Right lobe of liver (tissue), 6 donors: Measurements from ENCODE around the gene LRG1. TPM values are rescaled to one million over a fixed set of nuclear protein-coding genes. Genes with fewer than 3 reads are reported as not detected.

ENCODE experiments used
- ATAC-seq, 4 donors: fragments of 200-7000 bp; cut with Tn5 transposase; one replicate each; pipeline ENCODE4 v1.9.1; 2020; ENCODE audit warnings: mild to moderate bottlenecking in 4 of 4, moderate library complexity in 4 of 4
- DNase-seq, 3 donors: peaks; one replicate each; pipeline ENCODE4 v3.0.0-alpha.2; 2020
- H3K27ac ChIP-seq, 3 donors: fragments of 200-600 bp; one replicate each; pipeline ENCODE4 v1.8.0; 2022
- H3K27me3 ChIP-seq, 2 donors: fragments of 200-600 bp; one replicate each; pipeline ENCODE4 v1.8.0; 2022
- H3K36me3 ChIP-seq, 4 donors: fragments of 200-600 bp; sonication (generic) in 1 of 4; one replicate each; pipeline versions ENCODE4 v1.5.1 to v1.8.0; 2017 to 2022; ENCODE audit warnings: control low read depth in 1 of 4
- H3K4me1 ChIP-seq, 4 donors: fragments of 200-600 bp; sonication (generic) in 1 of 4; one replicate each; pipeline versions ENCODE4 v1.5.1 to v1.8.0; 2017 to 2022; ENCODE audit warnings: control low read depth in 1 of 4
- H3K4me3 ChIP-seq, 3 donors: fragments of 200-600 bp; one replicate each; pipeline ENCODE4 v1.8.0; 2022
- H3K9me3 ChIP-seq, 4 donors: fragments of 200-600 bp; sonication (generic) in 1 of 4; one replicate each; pipeline versions ENCODE4 v1.5.1 to v1.8.0; 2017 to 2022; ENCODE audit warnings: control low read depth in 1 of 4
- POLR2A ChIP-seq: fragments of 450-650 bp; IDR thresholded peaks from one replicate; pipeline ENCODE4 v1.6.1; 2017; ENCODE audit warnings: antibody characterized with exemption, mild to moderate bottlenecking
- WGBS: methylation state at CpG from one replicate; pipeline ENCODE4 v1.1.6; 2018; ENCODE audit warnings: low coverage, low lambda C conversion rate; ENCODE audit not compliant: insufficient coverage; ENCODE audit errors: missing lambda C conversion rate; 5-methylcytosine and 5-hydroxymethylcytosine counted together
- intact Hi-C, 2 donors: fragments of 100-400 bp; cut with DNase I; formaldehyde crosslinking; loops; one replicate each; pipeline versions ENCODE4 v1.11.2 to v1.14.1; 2022
- total RNA-seq, 6 experiments: library from RNA; depleted of rRNA in 2 of 6; stranded (reverse); fragments of >200 nt in 2 of 6; fragmentation: NEBNext Ultra II Directional in 3 of 6; extraction: Animal tissue kit (Norgen Biotek cat#: 25700) in 3 of 6; gene quantifications; one replicate each; pipeline versions ENCODE4 v1.1.0 to v1.2.4, GENCODE V29; 2016 to 2023
- TF ChIP-seq, protein P1 (sequence below), 4 donors: fragments of 200-600 bp in 3 of 4; fragments of 450-650 bp in 1 of 4; IDR thresholded peaks; one replicate each; pipeline versions ENCODE4 v1.5.1 to v1.8.0; 2016 to 2022; ENCODE audit warnings: antibody characterized with exemption in 4 of 4, mild to moderate bottlenecking in 2 of 4
- donor health status: DM: no; HTN: yes; CAD: no.
- donor health status: DM: no; HTN: no; CAD: no.
- donor health status: DM: no; HTN: no; CAD: no.
- donor health status: DM: no; HTN: yes; CAD: no.
- donor health status: DM: no; HTN: yes; CAD: no.

LRG1 gene
- total RNA-seq, 6 experiments from 2014 or later = 331 to 1,334 (median 524) TPM

GRCh38 chr19:4580021-4580901 lies 40.4 kb upstream of the LRG1 start:
- H3K27ac ChIP-seq = no peak overlapping the region
- no peak for ATAC-seq
- H3K36me3 ChIP-seq = no peaks in the 10 kb centered on the region
- no peaks in the 10 kb centered on the region for H3K9me3 ChIP-seq
- DNase-seq = no peak
- intact Hi-C loops = no loop called here
- H3K4me3 ChIP-seq = no peak overlapping the region
- 4% methylated on average over 7 of the region's 50 CpGs for WGBS
- peaks cover 0 to 8% of the 10 kb centered on the region in 2 donors for H3K27me3 ChIP-seq
- peaks cover 0 to 12% (median 5%) of the 10 kb centered on the region in 4 donors for H3K4me1 ChIP-seq
- TF ChIP-seq POLR2A = no peak
- TF ChIP-seq, protein P1, sequence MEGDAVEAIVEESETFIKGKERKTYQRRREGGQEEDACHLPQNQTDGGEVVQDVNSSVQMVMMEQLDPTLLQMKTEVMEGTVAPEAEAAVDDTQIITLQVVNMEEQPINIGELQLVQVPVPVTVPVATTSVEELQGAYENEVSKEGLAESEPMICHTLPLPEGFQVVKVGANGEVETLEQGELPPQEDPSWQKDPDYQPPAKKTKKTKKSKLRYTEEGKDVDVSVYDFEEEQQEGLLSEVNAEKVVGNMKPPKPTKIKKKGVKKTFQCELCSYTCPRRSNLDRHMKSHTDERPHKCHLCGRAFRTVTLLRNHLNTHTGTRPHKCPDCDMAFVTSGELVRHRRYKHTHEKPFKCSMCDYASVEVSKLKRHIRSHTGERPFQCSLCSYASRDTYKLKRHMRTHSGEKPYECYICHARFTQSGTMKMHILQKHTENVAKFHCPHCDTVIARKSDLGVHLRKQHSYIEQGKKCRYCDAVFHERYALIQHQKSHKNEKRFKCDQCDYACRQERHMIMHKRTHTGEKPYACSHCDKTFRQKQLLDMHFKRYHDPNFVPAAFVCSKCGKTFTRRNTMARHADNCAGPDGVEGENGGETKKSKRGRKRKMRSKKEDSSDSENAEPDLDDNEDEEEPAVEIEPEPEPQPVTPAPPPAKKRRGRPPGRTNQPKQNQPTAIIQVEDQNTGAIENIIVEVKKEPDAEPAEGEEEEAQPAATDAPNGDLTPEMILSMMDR (IDR thresholded peaks at IDR 0.05) = no peak

DNA sequence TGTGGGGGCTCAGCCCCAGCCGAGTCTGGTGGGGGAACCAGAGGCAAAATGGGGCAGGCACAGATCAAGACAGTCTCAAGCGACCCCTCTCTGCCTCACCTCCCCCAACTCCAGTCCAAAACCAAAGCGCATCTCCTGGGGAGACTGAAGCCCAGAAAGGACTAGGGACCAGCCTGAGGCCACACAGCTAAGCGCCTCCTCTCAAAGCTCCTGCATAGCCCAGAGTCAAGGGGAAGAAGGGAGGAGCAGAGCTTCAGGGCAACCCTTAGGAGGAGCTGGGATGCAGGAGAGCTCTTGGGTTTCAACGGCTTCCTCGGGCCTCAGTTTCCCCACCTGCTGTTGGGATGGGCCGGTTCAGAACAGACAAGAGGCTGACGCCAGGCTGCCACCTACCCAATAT lies 39.6 kb upstream of the LRG1 start:
- ATAC-seq (no peak), DNase-seq (no peak)
- peaks cover 0 to 5% (median 3%) of the 10 kb centered on the region in 4 donors for H3K4me1 ChIP-seq
- no peak overlapping the region for H3K4me3 ChIP-seq
- intact Hi-C loops = loop anchor here (5.0 kb wide), 2 partner anchors 53 to 58 kb away; partner anchors contain the start of gene TNFAIP8L1 (in 1 of the 2)
- H3K27ac ChIP-seq = no peak overlapping the region
- H3K27me3 ChIP-seq = peaks cover 0 to 5% of the 10 kb centered on the region in 2 donors
- no peak for TF ChIP-seq POLR2A
- no peaks in the 10 kb centered on the region for H3K36me3 ChIP-seq
- no peaks in the 10 kb centered on the region for H3K9me3 ChIP-seq
- 64% methylated on average over 3 of the region's 8 CpGs for WGBS

DNA sequence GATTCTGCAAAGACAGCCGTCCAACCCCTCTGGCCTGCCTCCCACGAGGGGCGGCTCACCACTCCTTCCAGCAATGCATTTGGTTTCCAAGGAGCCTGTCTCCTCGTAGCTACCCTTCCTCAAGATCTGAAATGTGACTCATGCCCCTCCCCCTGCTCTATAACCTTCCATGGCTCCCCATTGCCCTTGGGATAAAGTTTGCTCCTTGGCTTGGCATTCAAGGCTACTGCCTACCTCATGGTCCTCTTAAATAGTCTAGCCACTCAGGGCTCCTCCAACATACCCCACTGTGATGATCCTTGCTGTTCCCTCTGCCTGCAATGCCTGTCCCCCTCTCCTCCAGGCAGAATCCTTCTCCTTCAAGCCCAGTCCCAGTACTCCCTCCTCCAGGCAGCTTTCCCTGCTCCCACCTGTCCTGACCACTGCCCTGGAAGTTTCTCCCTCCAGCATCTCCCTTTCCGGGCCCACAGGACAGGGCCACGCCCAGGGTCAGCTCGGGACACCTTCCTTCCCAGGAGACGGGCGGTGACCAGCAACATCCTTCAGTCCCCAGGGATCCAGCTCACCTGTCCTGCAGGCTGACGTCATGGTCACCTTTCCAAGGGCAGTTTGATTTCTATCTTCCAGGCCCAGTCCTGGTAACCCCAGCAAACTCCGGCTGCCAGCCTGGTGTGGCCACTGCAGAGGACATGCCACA lies 38.9 kb upstream of the LRG1 start:
- intact Hi-C loops = loop anchor here (5.0 kb wide), 2 partner anchors 54 to 59 kb away; partner anchors contain the start of gene TNFAIP8L1 (in 1 of the 2)

GRCh38 chr19:4577020-4577782 lies 37.4 kb upstream of the LRG1 start:
- 77% methylated on average over 3 of the region's 5 CpGs for WGBS
- intact Hi-C loops = loop anchor here (5.0 kb wide), 2 partner anchors 55 to 60 kb away; partner anchors contain the start of gene TNFAIP8L1 (in 1 of the 2)
- H3K9me3 ChIP-seq = no peaks in the 10 kb centered on the region
- no peak overlapping the region for H3K27ac ChIP-seq
- no peaks in the 10 kb centered on the region for H3K36me3 ChIP-seq
- H3K4me1 ChIP-seq = no peaks in the 10 kb centered on the region
- no peak for TF ChIP-seq POLR2A
- TF ChIP-seq, protein P1 (IDR thresholded peaks at IDR 0.05) = no peak
- H3K27me3 ChIP-seq = peaks cover 0 to 5% of the 10 kb centered on the region in 2 donors
- no peak overlapping the region for H3K4me3 ChIP-seq
- DNase-seq (no peak), ATAC-seq (peak in 1 of 4 donors; percentile 40)

More for the DNA sequence above, 38.9 kb upstream of the LRG1 start:
- Histone ChIP-seq H3K27ac (no peak overlapping the region), H3K4me3 (no peak overlapping the region), H3K36me3 (no peaks in the 10 kb centered on the region), H3K9me3 (no peaks in the 10 kb centered on the region), H3K4me1 (no peaks in the 10 kb centered on the region), H3K27me3 (peaks cover 0 to 5% of the 10 kb centered on the region in 2 donors)
- TF ChIP-seq POLR2A = no peak
- TF ChIP-seq, protein P1 (IDR thresholded peaks at IDR 0.05) = no peak
- ATAC-seq = no peak
- 54% methylated on average over 6 of the region's 11 CpGs for WGBS
- no peak for DNase-seq
